ENCODE measurements around the gene ARX. TPM values are rescaled to one million over a fixed set of nuclear protein-coding genes. Genes with fewer than 3 reads are reported as not detected.

ARX gene
- total and polyA plus RNA-seq, 2 of the 8 experiments (the other 6 are each of a cell fraction or from before 2014, with no cell fraction given), result not detected

- Histone ChIP-seq H3K4me1 (replicated peaks in 1 of 4; ENCODE audit: control insufficient read depth in 3 of 4, insufficient read depth in 4 of 4, low read length in 3 of 4) (peaks cover 0 to 12% (median 6%) of the 10 kb centered on the region in 4 experiments; a peak in 6 of 7 replicates), H2BK5ac (ENCODE audit: low read depth, low read length) (no peak overlapping the region), H3K23ac (ENCODE audit: insufficient read length) (no peak overlapping the region), H3K23me2 (ENCODE audit: low read depth, low read length) (peaks cover 8% of the 10 kb centered on the region; the same call in 1 of the 2 replicates), H3K79me2 (ENCODE audit: control insufficient read depth in 1 of 2, insufficient read depth in 2 of 2, low read length in 2 of 2) (no peaks in the 10 kb centered on the region), H4K91ac (replicated peaks; ENCODE audit: insufficient read length, low read length) (no peak overlapping the region), H3K14ac (ENCODE audit: insufficient read length) (no peak overlapping the region), H3K27me3 (replicated peaks in 1 of 4; ENCODE audit: control insufficient read depth in 3 of 4, extremely low read depth in 1 of 4, insufficient read depth in 3 of 4, low read length in 3 of 4) (peaks cover 44 to 81% (median 71%) of the 10 kb centered on the region in 4 experiments), H3K4me2 (ENCODE audit: insufficient read depth in 1 of 2, low read depth in 2 of 2, low read length in 2 of 2) (peak overlapping the region; percentile 71 to 90), H2AK5ac (ENCODE audit: low read depth, low read length) (no peak overlapping the region), H3K56ac (replicated peaks; ENCODE audit: insufficient read length, low read depth, low read length) (no peak overlapping the region), H3K79me1 (ENCODE audit: low read depth, low read length) (no peaks in the 10 kb centered on the region), H2BK120ac (replicated peaks; ENCODE audit: low read depth, low read length) (no peak overlapping the region), H4K5ac (ENCODE audit: insufficient read length, low read depth, low read length) (no peak overlapping the region), H2BK20ac (ENCODE audit: low read length) (no peak overlapping the region), H3K27ac (ENCODE audit: low read depth, low read length) (no peak overlapping the region), H3K9ac (replicated peaks in 1 of 4; ENCODE audit: extremely low read depth in 1 of 4, low read depth in 3 of 4, low read length in 3 of 4) (no peak overlapping the region), H2BK12ac (ENCODE audit: low read depth, low read length) (0 out of 2 replicates have a peak overlapping the region, but pooled peaks have one; percentile 9), H3K18ac (ENCODE audit: extremely low read depth, low read length) (no peak overlapping the region; the same call in 1 of the 2 replicates), H3K4ac (replicated peaks; ENCODE audit: insufficient read length, low read depth, low read length) (no peak overlapping the region), H3K36me3 (ENCODE audit: control insufficient read depth in 2 of 4, insufficient read depth in 4 of 4, low read length in 3 of 4) (no peaks in the 10 kb centered on the region; a peak in 1 of 8 replicates), H4K8ac (ENCODE audit: extremely low read depth, insufficient read depth, low read length) (no peak overlapping the region), H2BK15ac (ENCODE audit: low read length) (no peak overlapping the region), H4K20me1 (replicated peaks in 1 of 2; ENCODE audit: control insufficient read depth in 1 of 2, insufficient read depth in 2 of 2, low read length in 2 of 2) (no peaks in the 10 kb centered on the region), H2AFZ (ENCODE audit: low read length) (no peak overlapping the region), H3K9me3 (ENCODE audit: insufficient read depth in 2 of 2, low read depth in 1 of 2, low read length in 1 of 2) (no peaks in the 10 kb centered on the region), H3K4me3 (ENCODE audit: extremely low read depth in 1 of 4, insufficient read depth in 2 of 4, low read depth in 3 of 4, low read length in 4 of 4) (peak overlapping the region; percentile 24 to 55 (median 30); a peak in 7 of 8 replicates)
- WGBS, 2 experiments (ENCODE audit: extremely low coverage in 1 of 2, insufficient coverage in 1 of 2, insufficient read length in 1 of 2, insufficient replicate concordance in 2 of 2, low coverage in 1 of 2, low lambda C conversion rate in 2 of 2, missing lambda C conversion rate in 1 of 2), result 5% methylated on average over 7 of the region's 27 CpGs; no CpG with 5 or more reads in 1 of the 2 experiments
- peak in 1 of 2 experiments; percentile 53 for DNase-seq (ENCODE audit: low read depth in 1 of 2, low spot score in 2 of 2)
- CTCF ChIA-PET (ENCODE audit: partially characterized antibody), result interaction anchor here (0.5 to 4.6 kb wide), 11 partner anchors 9 to 182 kb away, joined by 3 to 23 read pairs (median 3); no protein-coding TSS in a partner anchor
- FAIRE-seq, result no peak
- TF ChIP-seq BCL11A (IDR thresholded peaks at IDR 0.05; ENCODE audit: low read depth in 2 of 2, low read length in 2 of 2), result no peak
- TF ChIP-seq, protein P1, sequence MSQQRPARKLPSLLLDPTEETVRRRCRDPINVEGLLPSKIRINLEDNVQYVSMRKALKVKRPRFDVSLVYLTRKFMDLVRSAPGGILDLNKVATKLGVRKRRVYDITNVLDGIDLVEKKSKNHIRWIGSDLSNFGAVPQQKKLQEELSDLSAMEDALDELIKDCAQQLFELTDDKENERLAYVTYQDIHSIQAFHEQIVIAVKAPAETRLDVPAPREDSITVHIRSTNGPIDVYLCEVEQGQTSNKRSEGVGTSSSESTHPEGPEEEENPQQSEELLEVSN (IDR thresholded peaks at IDR 0.05), result peak; percentile 68
- TF ChIP-seq CTBP2 (IDR thresholded peaks at IDR 0.05; ENCODE audit: borderline replicate concordance, insufficient read depth, insufficient read length, low read length), result no peak
- peak; percentile 76 for TF ChIP-seq EZH2 (IDR thresholded peaks at IDR 0.05; ENCODE audit: low read depth, low read length, severe bottlenecking)
- POLR2A ChIA-PET (ENCODE audit: partially characterized antibody), result interaction anchor here (0.6 to 1.3 kb wide), 2 partner anchors 12 to 15 kb away, joined by 3 to 4 read pairs; no protein-coding TSS in a partner anchor
These were observed 4.7 kb upstream of the ARX start for GRCh38 chrX:25020391-25020904.
